Measurements from ENCODE around the gene SBK3.
"Not testable (repeated sequence)": the region's sequence is repeated elsewhere in the genome, so short reads cannot be mapped to it uniquely, and the experiment has no call there.

The SBK3 gene

GRCh38 chr19:55503502-55504251 is 41.7 kb downstream of the SBK3 start:
- Histone ChIP-seq H3K9me3 (ENCODE audit: control insufficient read depth, low read length) (no peaks in the 10 kb centered on the region), H3K4me1 (ENCODE audit: control insufficient read depth, insufficient read depth, low read length) (peaks cover 3% of the 10 kb centered on the region), H3K9ac (ENCODE audit: low read length) (peak overlapping the region; percentile 68), H3K4me3 (ENCODE audit: low read length) (peak overlapping the region; percentile 83), H3K36me3 (ENCODE audit: control insufficient read depth, insufficient read depth, low read length, severe bottlenecking) (peaks cover 18% of the 10 kb centered on the region), H3K27me3 (replicated peaks; ENCODE audit: control insufficient read depth, insufficient read depth, low read length) (no peaks in the 10 kb centered on the region)
- peak; percentile 96 for DNase-seq (ENCODE audit: low read depth)

- no peak for DNase-seq (ENCODE audit: low read depth)
- H3K27me3 ChIP-seq (replicated peaks; ENCODE audit: control insufficient read depth, insufficient read depth, low read length): no peaks in the 10 kb centered on the region
- H3K4me1 ChIP-seq (ENCODE audit: control insufficient read depth, insufficient read depth, low read length): peaks cover 3% of the 10 kb centered on the region
- H3K36me3 ChIP-seq (ENCODE audit: control insufficient read depth, insufficient read depth, low read length, severe bottlenecking): peaks cover 18% of the 10 kb centered on the region
- no peak overlapping the region for H3K9ac ChIP-seq (ENCODE audit: low read length)
- no peaks in the 10 kb centered on the region for H3K9me3 ChIP-seq (ENCODE audit: control insufficient read depth, low read length)
- no peak overlapping the region for H3K4me3 ChIP-seq (ENCODE audit: low read length)
Measured at GRCh38 chr19:55503157-55503501, 42.2 kb downstream of the SBK3 start.

- peaks cover 18% of the 10 kb centered on the region for H3K36me3 ChIP-seq (ENCODE audit: control insufficient read depth, insufficient read depth, low read length, severe bottlenecking)
- no peaks in the 10 kb centered on the region for H3K9me3 ChIP-seq (ENCODE audit: control insufficient read depth, low read length)
- no peak overlapping the region for H3K9ac ChIP-seq (ENCODE audit: low read length)
- no peak overlapping the region for H3K4me3 ChIP-seq (ENCODE audit: low read length)
- DNase-seq (ENCODE audit: low read depth): no peak
- peaks cover 3% of the 10 kb centered on the region for H3K4me1 ChIP-seq (ENCODE audit: control insufficient read depth, insufficient read depth, low read length)
- no peaks in the 10 kb centered on the region for H3K27me3 ChIP-seq (replicated peaks; ENCODE audit: control insufficient read depth, insufficient read depth, low read length)
Measured at GRCh38 chr19:55502197-55502952, 43.0 kb downstream of the SBK3 start.

DNA sequence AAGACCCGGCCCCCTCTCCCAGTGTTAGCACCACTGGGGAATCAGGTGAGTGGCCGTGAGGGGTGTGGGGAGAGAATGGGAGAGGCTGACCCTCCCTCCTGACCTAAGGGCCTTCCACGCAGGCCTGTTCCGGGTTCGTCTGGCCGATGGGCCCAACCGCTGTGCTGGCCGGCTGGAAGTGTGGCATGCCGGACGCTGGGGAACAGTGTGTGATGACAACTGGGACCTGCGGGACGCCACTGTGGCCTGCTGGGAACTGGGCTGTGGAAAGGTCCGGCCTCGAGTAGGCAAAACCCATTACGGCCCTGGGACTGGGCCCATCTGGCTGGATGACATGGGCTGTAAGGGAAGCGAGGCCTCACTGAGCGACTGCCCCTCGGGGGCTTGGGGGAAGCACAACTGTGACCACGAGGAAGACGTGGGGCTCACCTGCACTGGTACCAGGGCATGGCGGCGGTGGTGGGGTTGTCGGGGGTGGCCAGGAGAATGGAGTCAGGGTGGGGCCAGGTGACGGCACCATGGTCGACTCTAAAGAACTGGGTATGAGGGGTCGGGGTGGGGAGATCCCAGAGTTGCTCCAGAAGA is 44.9 kb downstream of the SBK3 start:
- Histone ChIP-seq H3K4me1 (ENCODE audit: control insufficient read depth, insufficient read depth, low read length) (peaks cover 3% of the 10 kb centered on the region), H3K36me3 (ENCODE audit: control insufficient read depth, insufficient read depth, low read length, severe bottlenecking) (peaks cover 18% of the 10 kb centered on the region), H3K4me3 (ENCODE audit: low read length) (no peak overlapping the region), H3K27me3 (replicated peaks; ENCODE audit: control insufficient read depth, insufficient read depth, low read length) (no peaks in the 10 kb centered on the region), H3K9ac (ENCODE audit: low read length) (no peak overlapping the region), H3K9me3 (ENCODE audit: control insufficient read depth, low read length) (no peaks in the 10 kb centered on the region)
- no peak for DNase-seq (ENCODE audit: low read depth)

DNA sequence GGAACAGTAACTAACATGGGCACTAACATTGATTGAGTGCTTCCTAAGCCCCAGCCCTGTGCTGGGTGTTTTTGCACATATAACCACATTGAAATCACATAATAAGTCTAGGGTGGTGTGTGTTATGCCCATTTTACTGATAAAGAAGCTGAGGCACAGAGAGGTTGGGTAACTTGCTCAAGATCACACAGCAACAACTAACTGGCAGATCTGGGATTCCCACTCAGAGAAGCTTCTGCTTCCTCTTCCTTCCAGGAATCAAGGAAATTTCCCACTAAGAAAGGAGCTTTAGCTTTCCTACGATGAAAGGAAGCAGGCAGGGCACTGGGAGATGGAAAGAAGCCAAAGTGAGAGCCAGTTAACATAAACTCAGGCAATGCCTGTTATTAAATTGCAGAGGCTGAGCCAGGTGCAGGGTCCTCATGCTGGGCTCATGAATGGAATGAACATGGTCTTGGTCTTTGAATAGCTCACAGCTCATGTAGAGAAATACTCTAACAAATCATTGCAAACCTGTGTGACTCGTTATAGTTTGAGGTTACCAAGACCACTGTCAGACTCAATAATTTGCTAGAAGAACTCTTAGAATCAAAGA is 47.0 kb downstream of the SBK3 start:
- DNase-seq (ENCODE audit: low read depth): no peak
- peaks cover 14% of the 10 kb centered on the region for H3K4me1 ChIP-seq (ENCODE audit: control insufficient read depth, insufficient read depth, low read length)
- H3K9me3 ChIP-seq (ENCODE audit: control insufficient read depth, low read length): no peaks in the 10 kb centered on the region
- no peak overlapping the region for H3K9ac ChIP-seq (ENCODE audit: low read length)
- H3K27me3 ChIP-seq (replicated peaks; ENCODE audit: control insufficient read depth, insufficient read depth, low read length): no peaks in the 10 kb centered on the region
- peaks cover 18% of the 10 kb centered on the region for H3K36me3 ChIP-seq (ENCODE audit: control insufficient read depth, insufficient read depth, low read length, severe bottlenecking)
- no peak overlapping the region for H3K4me3 ChIP-seq (ENCODE audit: low read length)

DNA sequence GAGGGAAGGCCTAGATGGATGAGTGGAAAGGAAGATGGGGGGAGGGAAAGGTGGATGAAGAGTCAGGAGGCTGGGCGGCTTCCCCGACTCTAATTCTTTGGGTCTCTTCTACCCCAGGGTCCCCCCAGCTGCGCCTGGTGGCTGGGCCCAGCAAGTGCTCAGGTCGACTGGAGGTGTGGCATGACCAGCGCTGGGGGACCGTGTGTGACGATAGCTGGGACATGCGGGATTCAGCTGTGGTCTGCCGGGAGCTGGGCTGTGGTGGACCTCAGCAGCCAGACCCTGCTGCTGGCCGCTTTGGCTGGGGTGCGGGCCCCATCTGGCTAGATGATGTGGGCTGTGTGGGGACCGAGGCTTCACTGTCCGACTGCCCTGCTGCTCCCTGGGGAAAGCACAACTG is 47.6 kb downstream of the SBK3 start:
- Histone ChIP-seq H3K9me3 (ENCODE audit: control insufficient read depth, low read length) (no peaks in the 10 kb centered on the region), H3K4me1 (ENCODE audit: control insufficient read depth, insufficient read depth, low read length) (peaks cover 20% of the 10 kb centered on the region), H3K36me3 (ENCODE audit: control insufficient read depth, insufficient read depth, low read length, severe bottlenecking) (peaks cover 18% of the 10 kb centered on the region), H3K4me3 (ENCODE audit: low read length) (no peak overlapping the region), H3K9ac (ENCODE audit: low read length) (no peak overlapping the region), H3K27me3 (replicated peaks; ENCODE audit: control insufficient read depth, insufficient read depth, low read length) (no peaks in the 10 kb centered on the region)
- no peak for DNase-seq (ENCODE audit: low read depth)

DNA sequence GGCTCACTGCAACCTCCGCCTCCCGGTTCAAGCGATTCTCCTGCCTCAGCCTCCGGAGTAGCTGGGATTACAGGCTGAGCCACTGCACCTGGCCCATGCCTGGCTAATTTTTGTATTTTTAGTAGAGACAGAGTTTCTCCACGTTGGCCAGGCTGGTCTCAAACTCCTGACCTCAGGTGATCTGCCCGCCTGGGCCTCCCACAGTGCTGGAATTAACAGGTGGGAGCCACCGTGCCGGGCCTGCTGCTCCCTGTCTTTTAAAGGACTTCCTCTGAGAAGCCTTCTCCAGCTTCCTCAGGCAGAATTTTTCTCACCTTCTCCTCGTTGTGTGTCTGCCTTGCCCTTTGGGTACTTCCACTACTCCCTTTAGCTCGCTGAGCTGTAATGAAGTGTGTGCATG is 48.5 kb downstream of the SBK3 start:
- peaks cover 15% of the 10 kb centered on the region for H3K36me3 ChIP-seq (ENCODE audit: control insufficient read depth, insufficient read depth, low read length, severe bottlenecking)
- H3K4me1 ChIP-seq (ENCODE audit: control insufficient read depth, insufficient read depth, low read length): peaks cover 23% of the 10 kb centered on the region
- not testable (repeated sequence) for H3K9ac ChIP-seq (ENCODE audit: low read length); H3K4me3 ChIP-seq (ENCODE audit: low read length); H3K9me3 ChIP-seq (ENCODE audit: control insufficient read depth, low read length); DNase-seq (ENCODE audit: low read depth); H3K27me3 ChIP-seq (replicated peaks; ENCODE audit: control insufficient read depth, insufficient read depth, low read length)

DNA sequence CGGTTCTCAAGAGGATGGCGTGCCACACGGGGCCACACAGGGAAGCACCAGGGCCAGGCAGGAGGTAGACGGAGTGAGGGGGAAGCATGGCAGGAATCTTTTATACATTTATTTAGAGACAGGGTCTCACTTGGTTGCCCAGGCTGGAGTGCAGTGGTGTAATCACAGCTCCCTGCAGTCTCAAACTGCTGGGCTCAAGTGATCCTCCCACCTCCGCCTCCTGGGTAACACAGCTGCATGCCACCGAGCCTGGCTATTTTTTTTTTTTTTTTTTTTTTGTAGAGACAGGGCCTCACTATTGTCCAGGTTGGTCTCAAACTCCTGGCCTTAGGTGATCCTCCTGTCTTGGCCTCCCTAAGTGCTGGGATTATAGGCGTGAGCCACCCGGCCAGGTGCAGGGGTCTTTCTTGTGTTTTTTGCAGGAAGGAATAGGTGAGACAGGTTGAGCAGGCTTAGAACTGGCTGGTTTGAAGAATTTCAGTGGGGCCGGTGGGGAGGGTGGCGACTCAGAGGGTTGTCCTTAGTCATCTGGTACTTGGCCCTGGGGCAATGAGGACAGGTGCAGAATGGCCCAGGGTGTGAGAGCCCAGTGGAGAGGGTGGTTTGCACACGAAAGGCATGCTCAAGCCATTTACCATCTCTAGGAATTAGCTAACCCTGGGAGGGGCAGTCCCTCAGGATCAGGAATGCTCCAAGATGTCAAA is 49.5 kb downstream of the SBK3 start:
- no peak overlapping the region for H3K4me3 ChIP-seq (ENCODE audit: low read length)
- H3K27me3 ChIP-seq (replicated peaks; ENCODE audit: control insufficient read depth, insufficient read depth, low read length): no peaks in the 10 kb centered on the region
- H3K9me3 ChIP-seq (ENCODE audit: control insufficient read depth, low read length): no peaks in the 10 kb centered on the region
- DNase-seq (ENCODE audit: low read depth): no peak
- peak overlapping the region; percentile 17 for H3K9ac ChIP-seq (ENCODE audit: low read length)
- peaks cover 33% of the 10 kb centered on the region for H3K4me1 ChIP-seq (ENCODE audit: control insufficient read depth, insufficient read depth, low read length)
- peaks cover 11% of the 10 kb centered on the region for H3K36me3 ChIP-seq (ENCODE audit: control insufficient read depth, insufficient read depth, low read length, severe bottlenecking)

DNA sequence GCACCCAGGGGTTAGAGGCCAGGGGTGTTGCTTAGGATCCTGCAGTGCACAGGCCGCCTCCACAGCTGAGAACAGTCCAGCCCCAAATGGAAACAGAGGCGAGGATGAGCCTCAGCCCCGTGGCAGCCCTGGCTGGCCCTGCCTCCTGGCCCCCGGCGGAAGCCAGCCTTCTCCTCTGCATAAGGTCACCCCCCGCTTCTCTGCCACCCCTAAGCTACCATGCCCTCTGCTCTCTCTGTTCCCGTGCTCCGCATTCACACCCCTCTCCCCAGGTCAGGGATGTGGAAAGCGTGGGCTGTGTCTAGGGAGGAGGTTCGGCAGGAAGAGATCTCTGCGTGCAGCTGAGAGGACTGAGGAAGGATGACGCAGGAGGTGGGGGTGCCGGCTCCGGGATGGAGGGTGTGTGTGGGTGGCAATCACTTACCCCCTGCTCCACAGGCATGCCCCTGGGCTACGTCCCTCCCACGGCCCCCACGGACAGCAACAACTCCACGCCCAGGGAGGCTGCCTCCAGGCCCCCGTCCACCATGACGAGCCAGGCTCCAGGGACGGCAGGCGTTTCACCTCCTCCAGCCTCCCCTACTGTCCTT is 51.1 kb downstream of the SBK3 start:
- no peaks in the 10 kb centered on the region for H3K9me3 ChIP-seq (ENCODE audit: control insufficient read depth, low read length)
- H3K9ac ChIP-seq (ENCODE audit: low read length): peak overlapping the region; percentile 86
- no peak for DNase-seq (ENCODE audit: low read depth)
- no peaks in the 10 kb centered on the region for H3K36me3 ChIP-seq (ENCODE audit: control insufficient read depth, insufficient read depth, low read length, severe bottlenecking)
- H3K27me3 ChIP-seq (replicated peaks; ENCODE audit: control insufficient read depth, insufficient read depth, low read length): no peaks in the 10 kb centered on the region
- H3K4me3 ChIP-seq (ENCODE audit: low read length): peak overlapping the region; percentile 82
- peaks cover 37% of the 10 kb centered on the region for H3K4me1 ChIP-seq (ENCODE audit: control insufficient read depth, insufficient read depth, low read length)

DNA sequence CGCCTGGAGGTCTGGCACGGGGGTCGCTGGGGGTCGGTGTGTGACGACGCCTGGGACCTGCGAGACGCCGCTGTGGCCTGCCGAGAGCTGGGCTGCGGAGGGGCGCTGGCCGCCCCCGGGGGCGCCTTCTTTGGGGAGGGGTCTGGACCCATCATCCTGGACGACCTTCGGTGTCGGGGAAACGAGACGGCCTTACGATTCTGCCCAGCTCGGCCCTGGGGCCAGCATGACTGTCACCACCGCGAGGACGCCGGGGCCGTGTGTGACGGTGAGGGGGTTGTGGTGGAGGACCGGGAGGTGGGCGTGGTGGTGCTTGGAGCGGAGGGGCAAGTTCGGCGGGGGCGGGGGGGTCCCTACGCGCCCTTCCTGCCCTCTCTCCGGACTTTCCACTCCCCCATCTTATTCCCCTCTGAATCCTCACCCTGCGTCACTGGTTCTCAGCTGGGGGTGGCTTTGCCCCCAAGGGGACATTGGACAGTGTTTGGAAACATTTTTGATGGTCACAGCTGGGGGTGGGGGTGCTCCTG is 51.6 kb downstream of the SBK3 start:
- no peaks in the 10 kb centered on the region for H3K9me3 ChIP-seq (ENCODE audit: control insufficient read depth, low read length)
- DNase-seq (ENCODE audit: low read depth): no peak

More for the DNA sequence above, 51.6 kb downstream of the SBK3 start:
- Histone ChIP-seq H3K4me1 (ENCODE audit: control insufficient read depth, insufficient read depth, low read length) (peaks cover 40% of the 10 kb centered on the region), H3K4me3 (ENCODE audit: low read length) (peak overlapping the region; percentile 82), H3K9ac (ENCODE audit: low read length) (peak overlapping the region; percentile 86), H3K36me3 (ENCODE audit: control insufficient read depth, insufficient read depth, low read length, severe bottlenecking) (no peaks in the 10 kb centered on the region), H3K27me3 (replicated peaks; ENCODE audit: control insufficient read depth, insufficient read depth, low read length) (no peaks in the 10 kb centered on the region)

All from adipocyte (in vitro differentiated cells).